ENCODE data around the gene SLIT3.

The SLIT3 gene

GRCh38 chr5:168827636-168828035 lies 473.3 kb downstream of the SLIT3 start:
- H3F3A ChIP-seq (ENCODE audit: control insufficient read depth, insufficient read depth), result no peaks in the 10 kb centered on the region
- H3K27me3 ChIP-seq (ENCODE audit: control insufficient read depth, low read length), result peaks cover 3% of the 10 kb centered on the region; the same call in 1 of the 2 replicates
- H3K9me3 ChIP-seq (ENCODE audit: control insufficient read depth, insufficient read depth, low read length), result no peaks in the 10 kb centered on the region
- no peaks in the 10 kb centered on the region for H3K36me3 ChIP-seq (ENCODE audit: control insufficient read depth, low read length)
- H4K20me1 ChIP-seq (ENCODE audit: control insufficient read depth, insufficient read depth, low read depth, low read length), result no peaks in the 10 kb centered on the region
- no peak overlapping the region for H3K4me3 ChIP-seq (ENCODE audit: low read length)
- no peak overlapping the region for H3K4me2 ChIP-seq (ENCODE audit: low read length)
- no peaks in the 10 kb centered on the region for H3K9me2 ChIP-seq (replicated peaks; ENCODE audit: control insufficient read depth, low read length)
- H3K79me2 ChIP-seq (ENCODE audit: control insufficient read depth, low read length), result no peaks in the 10 kb centered on the region
- no peak for TF ChIP-seq EZH2phosphoT487 (IDR thresholded peaks at IDR 0.05; ENCODE audit: borderline replicate concordance, low read length)
- TF ChIP-seq, protein P1, sequence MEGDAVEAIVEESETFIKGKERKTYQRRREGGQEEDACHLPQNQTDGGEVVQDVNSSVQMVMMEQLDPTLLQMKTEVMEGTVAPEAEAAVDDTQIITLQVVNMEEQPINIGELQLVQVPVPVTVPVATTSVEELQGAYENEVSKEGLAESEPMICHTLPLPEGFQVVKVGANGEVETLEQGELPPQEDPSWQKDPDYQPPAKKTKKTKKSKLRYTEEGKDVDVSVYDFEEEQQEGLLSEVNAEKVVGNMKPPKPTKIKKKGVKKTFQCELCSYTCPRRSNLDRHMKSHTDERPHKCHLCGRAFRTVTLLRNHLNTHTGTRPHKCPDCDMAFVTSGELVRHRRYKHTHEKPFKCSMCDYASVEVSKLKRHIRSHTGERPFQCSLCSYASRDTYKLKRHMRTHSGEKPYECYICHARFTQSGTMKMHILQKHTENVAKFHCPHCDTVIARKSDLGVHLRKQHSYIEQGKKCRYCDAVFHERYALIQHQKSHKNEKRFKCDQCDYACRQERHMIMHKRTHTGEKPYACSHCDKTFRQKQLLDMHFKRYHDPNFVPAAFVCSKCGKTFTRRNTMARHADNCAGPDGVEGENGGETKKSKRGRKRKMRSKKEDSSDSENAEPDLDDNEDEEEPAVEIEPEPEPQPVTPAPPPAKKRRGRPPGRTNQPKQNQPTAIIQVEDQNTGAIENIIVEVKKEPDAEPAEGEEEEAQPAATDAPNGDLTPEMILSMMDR (IDR thresholded peaks at IDR 0.05; ENCODE audit: low read depth, low read length, poor library complexity, severe bottlenecking), result no peak
- no peaks in the 10 kb centered on the region for H3K4me1 ChIP-seq (ENCODE audit: control insufficient read depth, low read length)
- H3K27ac ChIP-seq (ENCODE audit: low read depth, low read length), result no peak overlapping the region

- H3K4me1 ChIP-seq (ENCODE audit: control insufficient read depth, low read length), result no peaks in the 10 kb centered on the region
- no peaks in the 10 kb centered on the region for H4K20me1 ChIP-seq (ENCODE audit: control insufficient read depth, insufficient read depth, low read depth, low read length)
- no peak overlapping the region for H3K4me3 ChIP-seq (ENCODE audit: low read length)
- H3K79me2 ChIP-seq (ENCODE audit: control insufficient read depth, low read length), result no peaks in the 10 kb centered on the region
- TF ChIP-seq, protein P1 (IDR thresholded peaks at IDR 0.05; ENCODE audit: low read depth, low read length, poor library complexity, severe bottlenecking), result no peak
- no peak for TF ChIP-seq EZH2phosphoT487 (IDR thresholded peaks at IDR 0.05; ENCODE audit: borderline replicate concordance, low read length)
- no peak overlapping the region for H3K27ac ChIP-seq (ENCODE audit: low read depth, low read length)
- no peaks in the 10 kb centered on the region for H3K27me3 ChIP-seq (ENCODE audit: control insufficient read depth, low read length)
- H3K9me3 ChIP-seq (ENCODE audit: control insufficient read depth, insufficient read depth, low read length), result no peaks in the 10 kb centered on the region
- no peaks in the 10 kb centered on the region for H3K36me3 ChIP-seq (ENCODE audit: control insufficient read depth, low read length)
- H3K9me2 ChIP-seq (replicated peaks; ENCODE audit: control insufficient read depth, low read length), result no peaks in the 10 kb centered on the region
- no peak overlapping the region for H3K4me2 ChIP-seq (ENCODE audit: low read length)
- H3F3A ChIP-seq (ENCODE audit: control insufficient read depth, insufficient read depth), result no peaks in the 10 kb centered on the region
Observed at GRCh38 chr5:168826246-168826725, 474.7 kb downstream of the SLIT3 start.

GRCh38 chr5:168822745-168823281 lies 478.1 kb downstream of the SLIT3 start:
- Histone ChIP-seq H3K9me2 (replicated peaks; ENCODE audit: control insufficient read depth, low read length) (no peaks in the 10 kb centered on the region), H3K27me3 (ENCODE audit: control insufficient read depth, low read length) (no peaks in the 10 kb centered on the region), H3K4me3 (ENCODE audit: low read length) (no peak overlapping the region), H3K9me3 (ENCODE audit: control insufficient read depth, insufficient read depth, low read length) (no peaks in the 10 kb centered on the region), H3F3A (ENCODE audit: control insufficient read depth, insufficient read depth) (no peaks in the 10 kb centered on the region), H3K4me2 (ENCODE audit: low read length) (no peak overlapping the region), H4K20me1 (ENCODE audit: control insufficient read depth, insufficient read depth, low read depth, low read length) (no peaks in the 10 kb centered on the region), H3K36me3 (ENCODE audit: control insufficient read depth, low read length) (no peaks in the 10 kb centered on the region), H3K79me2 (ENCODE audit: control insufficient read depth, low read length) (no peaks in the 10 kb centered on the region), H3K27ac (ENCODE audit: low read depth, low read length) (no peak overlapping the region), H3K4me1 (ENCODE audit: control insufficient read depth, low read length) (no peaks in the 10 kb centered on the region)
- TF ChIP-seq EZH2phosphoT487 (IDR thresholded peaks at IDR 0.05; ENCODE audit: borderline replicate concordance, low read length), result no peak
- TF ChIP-seq, protein P1 (IDR thresholded peaks at IDR 0.05; ENCODE audit: low read depth, low read length, poor library complexity, severe bottlenecking), result no peak

Data from DOHH2 (cell line).